C4-2B (cell line): ENCODE data around the gene FEN1.

Experiments
- ZFX ChIP-seq: fragments of 450-650 bp; IDR thresholded peaks from 2 replicates; pipeline ENCODE4 v1.6.1; 2017
- TF ChIP-seq, protein P1 (sequence below): fragments of 450-650 bp; conservative IDR thresholded peaks from 2 replicates; pipeline ENCODE4 v1.5.1; 2017; ENCODE audit warnings: mild to moderate bottlenecking

DNA sequence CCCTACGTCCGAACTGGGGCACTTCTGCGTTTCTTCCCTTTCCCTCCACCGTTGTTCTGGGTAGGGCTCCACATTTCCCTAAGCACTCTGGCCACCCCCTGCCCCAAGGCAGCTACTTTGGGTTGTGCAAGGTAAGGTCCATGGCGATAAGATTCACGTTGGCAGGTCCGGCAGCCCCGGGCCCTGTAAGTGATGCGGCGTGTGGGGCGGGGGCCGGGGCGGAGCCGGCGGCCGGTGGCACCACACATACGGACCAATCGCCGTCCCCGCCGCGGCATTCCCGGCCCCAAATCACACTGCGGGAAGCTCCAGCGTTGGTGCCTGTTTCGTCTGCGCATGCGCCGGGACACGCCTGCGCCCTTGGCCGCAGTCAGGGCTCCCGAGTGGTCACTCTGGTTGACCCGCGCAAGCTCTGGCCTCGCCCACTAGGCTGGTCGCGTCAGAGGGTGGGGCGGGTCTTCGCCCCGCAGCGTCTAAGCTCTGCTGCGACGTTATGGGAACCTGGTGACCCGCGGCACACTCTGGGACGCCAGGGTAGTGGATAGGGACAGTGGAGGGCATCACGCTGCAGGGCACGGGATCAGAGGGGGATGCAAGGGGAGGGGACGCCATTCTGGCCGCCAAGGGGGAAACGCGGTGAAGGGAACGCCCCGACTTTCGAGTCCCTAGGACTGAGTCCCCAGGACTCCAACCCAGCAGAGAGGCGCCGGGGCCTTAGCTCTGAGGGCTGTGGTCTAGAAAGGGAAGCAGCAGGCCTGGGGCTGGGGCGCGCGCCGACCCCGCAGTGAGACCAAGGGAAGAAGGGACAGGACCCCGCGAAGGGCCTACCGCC is 22.5 kb downstream of the FEN1 start:
- TF ChIP-seq, protein P1, sequence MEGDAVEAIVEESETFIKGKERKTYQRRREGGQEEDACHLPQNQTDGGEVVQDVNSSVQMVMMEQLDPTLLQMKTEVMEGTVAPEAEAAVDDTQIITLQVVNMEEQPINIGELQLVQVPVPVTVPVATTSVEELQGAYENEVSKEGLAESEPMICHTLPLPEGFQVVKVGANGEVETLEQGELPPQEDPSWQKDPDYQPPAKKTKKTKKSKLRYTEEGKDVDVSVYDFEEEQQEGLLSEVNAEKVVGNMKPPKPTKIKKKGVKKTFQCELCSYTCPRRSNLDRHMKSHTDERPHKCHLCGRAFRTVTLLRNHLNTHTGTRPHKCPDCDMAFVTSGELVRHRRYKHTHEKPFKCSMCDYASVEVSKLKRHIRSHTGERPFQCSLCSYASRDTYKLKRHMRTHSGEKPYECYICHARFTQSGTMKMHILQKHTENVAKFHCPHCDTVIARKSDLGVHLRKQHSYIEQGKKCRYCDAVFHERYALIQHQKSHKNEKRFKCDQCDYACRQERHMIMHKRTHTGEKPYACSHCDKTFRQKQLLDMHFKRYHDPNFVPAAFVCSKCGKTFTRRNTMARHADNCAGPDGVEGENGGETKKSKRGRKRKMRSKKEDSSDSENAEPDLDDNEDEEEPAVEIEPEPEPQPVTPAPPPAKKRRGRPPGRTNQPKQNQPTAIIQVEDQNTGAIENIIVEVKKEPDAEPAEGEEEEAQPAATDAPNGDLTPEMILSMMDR: no peak
- no peak for TF ChIP-seq ZFX
